ENCODE results near the gene ANKS1B.
"Not testable (repeated sequence)": the region's sequence is repeated elsewhere in the genome, so short reads cannot be mapped to it uniquely, and the experiment has no call there.

The ANKS1B gene

DNA sequence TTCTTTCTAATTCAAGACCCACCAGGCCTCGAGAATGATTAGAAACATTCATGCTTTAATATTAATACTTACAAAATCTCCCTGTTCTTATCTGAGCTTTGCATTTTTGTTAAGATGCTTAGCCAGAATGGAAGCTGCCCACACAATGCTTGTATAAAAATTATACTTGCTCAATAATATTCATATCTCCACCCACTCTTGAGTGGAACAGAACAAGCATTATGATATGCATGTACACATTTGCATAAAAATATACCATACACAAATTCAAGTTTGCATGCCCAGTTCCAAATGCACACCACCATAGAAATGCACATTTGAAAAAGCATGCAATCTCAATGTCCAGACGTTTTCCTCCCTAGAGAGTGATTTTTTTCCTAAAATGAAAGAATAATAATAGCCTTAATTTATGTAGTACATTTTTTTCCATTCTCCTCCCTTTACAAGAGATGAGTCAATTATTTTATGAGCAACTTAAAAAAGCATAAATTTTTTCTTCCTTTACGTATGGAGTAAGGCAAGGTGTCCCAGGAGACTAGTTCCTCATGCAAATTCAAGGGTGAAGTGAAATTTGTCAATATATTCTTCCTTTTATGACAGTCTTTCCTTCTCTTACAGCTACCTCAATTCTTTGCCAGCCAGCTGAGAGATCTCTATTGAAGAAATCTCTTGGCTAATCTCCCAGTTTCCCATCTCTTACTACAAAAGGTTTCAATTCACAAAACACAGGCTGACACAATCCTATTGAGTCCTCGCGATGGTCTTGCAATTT lies 650.3 kb downstream of the ANKS1B start:
- no peak for DNase-seq

DNA sequence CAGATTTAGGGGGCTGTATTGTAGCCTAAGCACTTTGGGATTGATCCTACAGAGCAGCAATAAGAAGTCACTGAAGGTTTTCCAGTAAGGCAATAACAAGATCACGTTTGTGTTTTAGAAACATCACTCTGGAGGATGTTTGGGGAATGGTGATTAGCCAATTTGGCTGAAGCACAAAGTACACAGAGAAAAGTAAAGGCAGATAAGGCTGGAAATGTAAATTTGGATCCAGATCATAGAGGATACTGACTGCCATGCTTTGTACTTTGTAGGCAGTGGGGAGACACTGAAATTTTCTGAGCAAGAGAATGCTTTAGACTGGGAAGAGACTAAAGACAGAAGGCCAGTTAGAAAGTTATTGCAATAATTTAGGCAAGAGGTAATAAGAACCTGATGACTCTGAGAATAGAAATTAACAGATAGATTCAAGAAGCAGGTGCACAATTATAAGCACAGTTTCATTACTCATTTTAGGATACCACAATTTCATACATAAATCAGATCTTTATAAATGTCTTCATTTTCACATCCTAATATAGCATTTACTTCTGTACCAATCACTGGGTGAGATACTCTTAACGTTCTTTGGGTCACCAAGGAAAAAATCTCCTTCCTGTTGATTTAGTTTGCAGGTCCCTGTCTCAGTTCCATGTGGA lies 651.7 kb downstream of the ANKS1B start:
- DNase-seq, result no peak

DNA sequence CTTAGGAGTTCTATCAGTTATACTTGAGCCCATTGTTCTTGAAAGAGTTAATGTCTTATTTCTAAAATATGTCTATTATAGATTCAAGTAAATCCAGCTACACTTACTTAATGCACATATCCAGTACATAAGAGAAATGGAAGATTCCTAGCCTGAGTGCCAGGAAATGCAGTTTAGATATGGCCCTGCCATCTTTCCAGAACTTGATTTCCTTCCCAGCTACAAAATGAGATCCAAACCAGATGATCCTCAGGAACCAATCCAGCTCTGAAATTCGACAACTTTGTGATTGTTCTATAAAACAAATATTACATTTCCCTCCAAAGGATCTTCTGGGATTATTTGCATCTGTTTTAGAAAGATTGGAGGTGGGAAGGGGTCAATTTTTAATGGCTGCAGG lies 654.5 kb downstream of the ANKS1B start:
- no peak for DNase-seq

DNA sequence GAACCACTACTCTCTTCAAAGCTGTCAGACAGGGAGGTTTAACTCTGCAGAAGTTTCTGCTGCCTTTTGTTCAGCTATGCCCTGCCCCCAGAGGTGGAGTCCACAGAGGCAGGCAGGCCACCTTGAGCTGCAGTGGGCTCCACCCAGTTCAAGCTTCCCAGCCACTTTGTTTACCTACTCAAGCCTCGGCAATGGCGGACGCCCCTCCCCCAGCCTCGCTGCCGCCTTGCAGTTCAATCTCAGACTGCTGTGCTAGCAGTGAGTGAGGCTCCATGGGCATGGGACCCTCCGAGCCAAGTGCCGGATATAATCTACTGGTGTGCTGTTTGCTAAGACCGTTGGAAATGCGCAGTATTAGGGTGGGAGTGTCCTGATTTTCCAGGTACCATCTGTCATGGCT lies 663.5 kb downstream of the ANKS1B start:
- not testable (repeated sequence) for DNase-seq

DNA sequence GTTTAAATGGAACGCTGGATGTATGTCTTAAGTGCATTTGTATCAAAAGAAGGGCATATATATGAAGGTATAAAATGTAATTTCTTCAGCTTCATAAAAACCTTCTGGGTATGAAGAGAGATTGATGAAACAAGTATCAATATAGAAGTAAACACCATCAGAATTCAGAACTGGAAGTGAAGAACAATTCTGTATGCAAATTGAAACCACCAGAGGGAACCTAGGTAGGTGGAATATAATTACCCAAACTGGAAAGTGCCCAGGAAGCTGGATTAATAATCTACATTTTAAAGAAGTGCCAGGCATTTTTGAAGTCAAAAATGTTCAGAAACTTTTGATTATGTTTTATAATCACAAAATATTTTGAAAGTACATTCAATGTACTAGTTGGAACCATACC lies 673.4 kb downstream of the ANKS1B start:
- DNase-seq, result no peak

DNA sequence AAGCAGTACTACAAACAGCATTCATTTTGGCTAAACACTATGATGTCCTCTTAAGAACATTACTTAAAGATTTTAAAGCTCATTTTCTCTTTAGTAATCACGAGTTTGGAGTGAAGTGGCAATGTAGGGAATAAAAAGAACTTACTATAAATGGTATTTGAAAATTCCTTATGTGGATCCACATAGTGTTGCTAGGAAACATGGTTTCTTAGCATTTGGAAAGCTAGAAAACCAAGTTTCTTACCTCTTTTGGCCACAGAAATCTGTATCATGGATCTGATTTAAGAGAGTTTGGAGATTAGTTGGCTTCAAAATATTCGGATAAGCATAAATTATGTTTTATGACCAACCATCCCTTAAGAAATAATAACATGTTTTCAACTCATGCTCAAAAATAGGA lies 674.9 kb downstream of the ANKS1B start:
- DNase-seq, result no peak

DNA sequence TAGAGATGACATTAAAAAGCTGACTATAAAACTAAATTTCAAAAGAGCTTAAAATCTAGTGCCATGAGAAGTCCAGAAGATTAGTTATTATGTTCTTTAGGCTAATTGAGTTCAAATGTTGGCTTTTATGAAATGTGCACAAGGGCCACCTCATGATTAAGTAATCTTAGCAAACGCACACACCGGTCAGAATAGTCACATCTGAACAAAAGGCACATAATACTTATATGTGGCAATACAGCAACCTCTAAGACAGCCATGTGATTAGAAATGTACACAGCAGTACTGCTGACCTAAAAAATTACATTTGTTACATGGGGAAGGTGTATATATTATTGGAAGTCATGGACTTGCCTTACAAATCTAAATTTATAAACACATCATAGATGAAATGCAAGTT lies 681.9 kb downstream of the ANKS1B start:
- DNase-seq, result no peak

DNA sequence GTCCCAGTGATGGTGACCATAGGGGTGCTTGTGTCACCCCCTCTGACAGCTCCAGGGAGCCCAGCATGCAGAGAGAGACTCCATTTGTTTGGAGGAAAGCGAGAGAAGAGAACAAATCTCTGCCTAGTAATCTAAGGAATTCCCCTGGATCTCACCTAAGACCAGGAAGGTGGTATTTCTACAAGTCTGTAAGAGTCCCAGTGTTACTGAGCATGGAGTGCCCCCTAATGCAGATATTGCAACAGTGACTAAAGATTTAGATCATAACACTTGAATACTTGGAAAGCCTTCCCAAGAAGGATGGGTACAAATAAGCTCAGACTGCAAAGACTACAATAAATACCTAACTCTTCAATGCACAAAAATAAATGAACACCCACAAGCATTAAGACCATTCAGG lies 697.6 kb downstream of the ANKS1B start:
- DNase-seq, result no peak

DNA sequence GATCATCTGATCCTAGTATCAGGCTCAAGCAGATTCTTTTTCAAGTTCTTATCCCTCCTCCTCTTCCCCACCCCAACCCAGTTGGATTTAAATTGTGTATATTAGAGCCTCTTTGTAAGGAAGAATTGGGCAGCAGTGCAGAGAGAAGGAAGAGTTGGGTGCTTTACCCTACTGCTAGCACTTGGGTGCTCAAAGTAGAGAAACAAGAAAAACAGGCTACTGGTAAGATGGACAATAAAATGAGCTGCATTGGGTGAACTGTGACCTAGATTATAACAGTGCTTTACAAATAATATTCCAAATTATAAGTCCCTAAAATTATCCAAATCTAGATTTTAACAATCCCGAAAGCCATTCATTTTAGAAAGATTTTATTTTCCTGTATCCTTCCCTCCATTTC lies 700.6 kb downstream of the ANKS1B start:
- DNase-seq, result no peak

DNA sequence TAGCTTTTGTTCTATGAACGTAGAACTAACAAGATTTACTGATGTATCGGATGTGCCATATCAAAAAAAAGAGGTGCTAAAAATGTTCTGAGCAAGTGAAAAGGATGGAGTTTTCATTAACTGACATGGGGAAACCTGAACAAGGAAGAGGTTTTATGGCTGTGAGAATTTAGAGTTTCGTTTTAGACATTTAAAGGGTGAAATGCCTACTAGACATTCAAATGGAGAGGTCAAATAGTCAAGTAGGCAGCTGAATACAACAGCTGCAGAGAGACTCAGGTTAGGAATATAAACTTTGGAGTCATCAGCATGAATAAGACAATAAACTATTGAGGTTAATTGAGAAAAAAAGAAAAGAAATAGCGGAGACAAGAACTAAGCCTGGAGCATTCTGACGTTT lies 702.1 kb downstream of the ANKS1B start:
- no peak for DNase-seq

DNA sequence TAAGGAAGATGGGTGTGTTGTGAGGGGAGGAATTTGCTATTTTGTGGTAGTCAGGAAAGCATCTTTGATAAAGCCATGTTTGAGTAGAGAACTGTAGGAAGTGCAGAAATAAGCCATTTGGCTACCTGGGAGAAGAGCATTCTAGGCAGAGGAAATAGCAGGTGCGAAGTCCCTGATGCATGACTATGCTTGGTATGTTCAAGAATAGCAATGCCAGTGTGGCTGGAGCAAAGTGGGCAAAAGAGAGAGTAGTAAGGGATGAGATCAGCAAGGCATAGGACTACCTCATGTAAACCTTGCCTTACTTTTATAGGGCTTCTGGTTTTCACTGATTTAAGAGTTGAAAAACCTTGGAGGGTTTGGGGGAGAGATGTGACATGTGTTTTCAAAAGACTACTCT lies 702.6 kb downstream of the ANKS1B start:
- DNase-seq, result no peak

DNA sequence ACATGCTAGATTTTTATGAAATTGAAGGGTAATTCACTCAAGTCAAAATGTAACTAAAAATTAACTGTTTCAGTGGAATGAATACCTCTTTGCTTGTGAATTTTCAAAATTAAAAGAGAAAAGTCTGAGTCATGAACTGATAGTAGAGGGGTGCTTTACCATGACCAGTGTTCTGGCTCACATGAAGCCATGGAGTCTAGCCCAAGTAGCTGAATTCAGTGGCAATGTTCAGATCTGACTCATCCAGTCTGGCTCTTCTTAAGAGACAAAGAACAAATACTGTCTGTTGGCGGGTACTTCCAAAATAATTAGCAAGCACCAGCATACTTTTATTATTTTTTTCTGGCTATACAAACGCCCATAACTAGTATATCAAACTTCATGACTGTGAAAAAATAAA lies 703.5 kb downstream of the ANKS1B start:
- DNase-seq, result no peak

DNA sequence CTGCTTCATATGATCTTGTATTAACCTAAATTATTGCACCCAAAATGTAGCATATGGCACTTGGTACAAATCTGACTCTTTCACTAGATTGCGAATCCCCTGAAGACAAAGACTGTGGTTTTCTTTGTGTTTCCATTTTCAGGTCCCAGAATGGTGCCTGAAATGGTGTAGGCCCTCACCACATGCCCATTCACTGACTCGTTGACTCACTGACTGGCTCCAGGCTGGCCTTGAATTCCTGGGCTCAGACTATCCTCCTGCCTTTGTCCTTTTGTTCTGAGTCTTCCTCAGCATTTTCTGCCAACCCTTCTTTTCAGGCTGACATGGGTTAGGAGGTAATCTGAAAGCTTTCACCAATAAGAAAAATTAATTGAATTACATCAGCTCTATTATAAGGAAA lies 705.8 kb downstream of the ANKS1B start:
- DNase-seq, result no peak

DNA sequence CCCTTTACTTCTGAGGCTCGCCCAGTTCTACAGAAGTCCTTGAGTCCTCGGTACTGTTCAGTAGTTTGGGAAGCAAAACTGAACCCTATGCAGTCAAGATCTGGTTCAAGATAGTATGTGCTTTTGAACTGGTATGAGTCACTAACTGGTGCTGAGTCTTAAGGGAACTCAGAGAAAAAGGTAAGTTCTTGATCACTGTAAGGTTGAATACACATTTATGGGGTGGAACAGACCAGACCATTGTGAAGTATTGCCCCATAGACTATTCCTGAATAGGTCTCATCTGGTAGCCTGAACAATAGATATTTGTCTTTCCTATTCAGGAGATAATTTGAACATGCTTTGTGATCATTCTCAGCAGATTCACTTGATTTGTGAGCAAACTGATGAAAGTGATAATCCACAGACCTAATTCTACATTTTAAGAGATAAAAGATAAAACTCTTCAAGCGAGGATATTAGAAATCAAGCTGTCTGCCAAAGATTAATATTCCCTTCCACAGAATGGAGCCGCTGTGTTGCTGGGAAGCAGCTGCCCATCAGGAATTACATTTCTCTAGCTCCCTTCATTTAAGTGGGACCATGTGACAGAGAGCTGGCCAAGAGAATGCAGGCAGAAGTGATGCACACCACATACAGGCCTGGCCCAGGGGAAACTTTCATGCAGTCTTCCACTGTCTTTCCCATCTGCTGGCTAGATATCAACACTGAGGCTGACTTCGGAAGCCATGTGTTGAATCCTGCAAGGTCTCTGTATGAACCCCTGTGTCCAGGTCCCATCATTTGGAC lies 707.0 kb downstream of the ANKS1B start:
- DNase-seq, result no peak

DNA sequence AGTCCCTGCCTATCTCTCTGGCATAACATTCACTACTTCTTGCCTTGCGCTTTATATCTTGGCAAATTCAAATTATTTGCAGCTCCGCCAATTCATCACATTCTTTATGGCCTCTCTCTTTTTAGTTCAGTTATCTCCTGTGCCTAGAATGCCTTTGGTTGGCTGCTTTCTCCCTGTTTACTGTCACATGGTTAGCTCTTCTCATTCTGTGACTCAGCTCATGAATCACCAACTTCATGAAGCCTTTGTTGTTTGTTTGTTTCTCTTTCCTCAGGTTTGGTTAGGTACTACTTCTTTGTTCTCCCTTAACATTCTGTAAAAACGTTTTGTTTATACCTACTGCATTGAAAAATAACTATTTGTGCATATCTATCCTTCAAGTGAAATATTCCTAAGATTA lies 713.7 kb downstream of the ANKS1B start:
- no peak for DNase-seq

DNA sequence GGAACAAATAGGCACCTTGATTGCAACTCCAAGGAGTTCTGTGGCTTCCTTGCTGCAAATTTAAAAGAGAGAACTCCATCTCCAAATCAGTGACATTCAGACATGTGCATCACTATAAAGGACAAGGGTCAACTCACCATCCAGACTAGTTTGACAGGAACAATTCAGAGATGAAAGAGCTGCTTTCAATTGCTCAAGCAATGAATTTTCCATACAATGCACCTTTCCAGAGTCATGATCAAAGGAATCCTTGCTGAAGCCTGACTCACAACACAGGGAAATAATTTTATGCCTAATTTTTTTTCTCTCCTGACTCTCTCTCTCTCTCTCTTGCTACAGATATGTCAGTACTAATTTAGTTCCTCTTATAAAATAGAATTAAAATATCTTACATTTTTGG lies 717.7 kb downstream of the ANKS1B start:
- no peak for DNase-seq

DNA sequence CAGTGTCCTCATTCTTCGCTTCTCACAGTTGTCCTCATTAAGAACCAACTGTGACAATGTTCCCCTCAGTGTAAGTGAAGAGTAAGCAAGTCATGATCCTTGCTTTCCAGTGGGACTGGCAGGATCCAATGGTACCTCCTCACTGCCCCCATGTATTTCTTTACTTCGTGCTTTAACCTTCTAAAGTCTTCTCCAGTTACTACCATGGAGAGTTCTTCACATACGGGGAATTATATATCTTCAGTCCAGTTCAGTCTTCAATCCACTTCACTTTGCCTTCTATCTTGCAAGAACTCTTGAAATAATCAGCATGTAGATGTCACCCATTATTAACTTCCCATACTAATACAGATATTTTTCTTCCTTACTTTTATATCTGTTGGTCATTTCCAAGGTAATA lies 719.1 kb downstream of the ANKS1B start:
- no peak for DNase-seq

DNA sequence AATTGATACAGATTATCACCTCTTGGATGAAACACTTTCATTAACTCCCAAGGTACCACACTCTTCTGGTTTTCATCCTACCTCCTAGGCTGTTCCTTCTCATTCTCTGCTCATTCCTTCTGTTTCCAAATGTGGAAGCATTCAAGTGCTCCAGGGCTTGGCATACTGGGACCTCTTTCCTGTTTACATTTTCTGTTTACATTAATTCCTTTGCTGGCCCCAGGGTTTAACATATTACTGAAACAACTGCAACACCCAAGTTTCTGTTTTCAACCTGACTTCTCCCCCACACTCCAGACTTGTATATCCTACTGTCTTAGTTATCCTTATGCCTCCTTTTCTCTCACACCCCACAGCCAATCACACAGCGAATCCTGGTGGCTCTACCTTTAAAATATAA lies 723.5 kb downstream of the ANKS1B start:
- no peak for DNase-seq

DNA sequence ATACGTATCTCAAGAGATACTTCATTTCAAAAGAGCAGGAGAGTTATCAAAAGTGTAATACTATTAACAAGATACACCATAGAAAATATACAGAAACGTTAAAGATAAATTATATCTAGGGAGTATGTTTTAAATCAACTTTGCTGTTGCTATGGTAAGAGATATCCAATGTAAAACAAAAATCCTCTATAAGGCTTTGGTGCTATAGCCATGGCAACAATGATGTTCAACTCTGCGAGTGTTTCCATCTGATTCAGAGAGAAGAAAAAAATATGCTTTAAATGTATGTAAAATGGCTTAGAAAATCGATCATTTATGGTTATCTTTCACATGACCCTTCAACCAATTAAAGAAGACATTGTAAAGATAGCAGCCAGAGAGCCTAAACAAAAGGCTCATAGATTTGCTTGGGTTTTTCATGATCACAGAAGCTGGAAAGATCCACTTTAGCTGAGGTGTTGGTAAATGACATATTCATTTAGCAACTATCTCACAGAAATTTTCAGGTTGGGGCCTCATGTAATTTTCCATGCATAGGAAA lies 724.2 kb downstream of the ANKS1B start:
- DNase-seq, result no peak

DNA sequence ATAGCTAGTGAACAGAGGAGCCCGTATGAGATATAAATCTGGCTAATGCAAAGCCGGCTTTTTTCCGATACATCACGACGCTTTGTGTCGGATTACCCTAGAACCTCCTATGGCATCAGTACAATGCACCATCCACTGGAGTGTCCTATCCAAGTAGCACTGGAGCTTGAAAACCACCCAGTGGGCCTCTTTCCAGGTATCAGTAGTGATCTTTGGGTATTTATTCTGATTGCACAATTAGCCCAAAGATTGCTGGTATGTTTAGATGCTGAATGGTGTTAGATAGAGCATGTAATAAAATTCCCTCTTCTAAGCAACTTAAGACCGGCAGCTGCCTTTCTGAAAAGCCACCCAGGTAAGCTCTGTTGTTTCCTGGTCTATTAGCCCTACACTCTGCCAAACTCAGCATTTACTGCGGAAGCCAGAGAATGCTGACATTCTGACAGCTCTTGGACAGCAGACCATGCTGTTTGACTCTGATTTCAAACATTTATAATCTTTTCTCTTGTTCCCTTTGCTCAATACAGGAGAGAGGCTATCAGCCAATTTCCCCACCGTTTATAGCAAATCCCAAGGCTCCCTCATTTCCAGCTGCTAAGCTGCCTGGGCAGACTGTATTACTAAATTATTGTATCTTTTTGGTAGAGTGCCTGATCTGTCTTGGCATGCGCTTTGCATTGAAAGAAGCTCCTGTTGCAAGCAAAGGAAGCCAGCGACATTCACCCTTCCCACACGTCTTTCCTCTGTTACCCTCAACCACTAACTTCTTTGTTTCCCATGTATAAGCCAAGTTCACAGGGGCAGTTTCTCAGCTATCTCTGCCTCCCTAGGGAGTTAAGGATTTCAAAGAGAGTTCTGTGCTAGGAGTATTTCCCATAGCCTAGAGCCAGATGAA lies 725.4 kb downstream of the ANKS1B start:
- no peak for DNase-seq

DNA sequence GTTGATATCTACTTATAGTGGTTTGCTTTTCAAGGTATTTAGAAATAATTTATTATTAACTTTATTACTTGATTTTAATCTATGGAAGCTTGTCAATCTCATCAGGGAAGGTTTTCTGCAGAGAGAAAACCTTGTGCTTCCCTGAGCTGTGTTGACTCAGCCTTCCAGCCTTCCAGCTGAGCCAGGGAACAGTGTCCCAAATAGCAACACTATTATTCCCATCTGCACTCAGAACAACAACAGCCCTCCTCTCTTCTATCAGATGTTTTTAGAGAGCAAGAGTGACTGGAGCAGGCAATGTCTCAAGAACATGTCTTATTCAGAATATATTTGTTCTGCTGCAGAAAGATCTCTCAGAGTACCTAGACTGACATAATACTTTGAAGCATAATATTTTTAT lies 727.1 kb downstream of the ANKS1B start:
- no peak for DNase-seq

DNA sequence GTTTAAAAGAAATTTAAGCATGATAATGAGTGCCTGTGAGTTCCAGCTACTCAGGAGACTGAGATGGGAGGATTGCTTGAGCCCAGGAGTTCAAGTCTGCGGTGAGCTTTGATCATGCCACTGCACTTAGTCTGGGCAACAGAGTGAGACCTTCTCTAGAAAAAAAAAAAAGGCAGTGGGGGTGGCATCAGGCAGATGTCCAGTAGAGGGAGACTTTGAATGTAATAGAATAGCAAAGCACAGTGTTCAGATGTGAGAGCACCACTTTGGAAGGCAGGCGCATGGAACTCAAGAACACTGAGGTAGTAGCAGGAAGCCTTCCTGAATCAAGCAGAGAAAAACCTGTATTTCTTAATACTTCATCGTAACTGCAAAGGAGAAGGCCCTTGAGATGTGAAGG lies 731.7 kb downstream of the ANKS1B start:
- no peak for DNase-seq

DNA sequence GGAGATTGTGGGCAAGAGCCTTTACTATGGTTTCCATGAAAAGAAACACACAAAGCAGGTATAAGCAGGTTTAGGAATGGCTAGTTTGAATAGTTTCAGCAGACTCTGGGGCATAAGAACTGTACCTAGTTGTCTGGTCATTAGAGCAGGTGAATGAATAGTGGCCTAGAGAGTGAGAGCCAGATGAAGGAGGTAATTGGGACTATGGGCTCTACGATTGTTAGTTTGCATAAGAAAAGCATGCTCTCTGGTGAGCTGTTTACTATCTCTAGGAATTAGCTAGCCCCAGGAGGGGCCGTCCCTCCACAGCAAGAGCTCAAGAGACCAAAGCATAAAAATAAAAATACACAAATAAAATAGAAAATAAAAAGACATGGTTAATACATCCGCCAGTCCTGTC lies 734.6 kb downstream of the ANKS1B start:
- DNase-seq, result no peak

Measured in CD4-positive, alpha-beta T cell treated with Interleukin-17A for 1 hour (primary cell).